GM19025 (cell line): Measurements from ENCODE around the gene UQCR11.
"Not testable (repeated sequence)": the region's sequence is repeated elsewhere in the genome, so short reads cannot be mapped to it uniquely, and the experiment has no call there.

Experiments
- ATAC-seq: cut with Tn5 transposase; IDR thresholded peaks from one replicate; pipeline ENCODE4 v1.9.1; 2021; ENCODE audit warnings: mild to moderate bottlenecking, low read depth, moderate library complexity; ENCODE audit not compliant: unreplicated experiment

The UQCR11 gene

DNA sequence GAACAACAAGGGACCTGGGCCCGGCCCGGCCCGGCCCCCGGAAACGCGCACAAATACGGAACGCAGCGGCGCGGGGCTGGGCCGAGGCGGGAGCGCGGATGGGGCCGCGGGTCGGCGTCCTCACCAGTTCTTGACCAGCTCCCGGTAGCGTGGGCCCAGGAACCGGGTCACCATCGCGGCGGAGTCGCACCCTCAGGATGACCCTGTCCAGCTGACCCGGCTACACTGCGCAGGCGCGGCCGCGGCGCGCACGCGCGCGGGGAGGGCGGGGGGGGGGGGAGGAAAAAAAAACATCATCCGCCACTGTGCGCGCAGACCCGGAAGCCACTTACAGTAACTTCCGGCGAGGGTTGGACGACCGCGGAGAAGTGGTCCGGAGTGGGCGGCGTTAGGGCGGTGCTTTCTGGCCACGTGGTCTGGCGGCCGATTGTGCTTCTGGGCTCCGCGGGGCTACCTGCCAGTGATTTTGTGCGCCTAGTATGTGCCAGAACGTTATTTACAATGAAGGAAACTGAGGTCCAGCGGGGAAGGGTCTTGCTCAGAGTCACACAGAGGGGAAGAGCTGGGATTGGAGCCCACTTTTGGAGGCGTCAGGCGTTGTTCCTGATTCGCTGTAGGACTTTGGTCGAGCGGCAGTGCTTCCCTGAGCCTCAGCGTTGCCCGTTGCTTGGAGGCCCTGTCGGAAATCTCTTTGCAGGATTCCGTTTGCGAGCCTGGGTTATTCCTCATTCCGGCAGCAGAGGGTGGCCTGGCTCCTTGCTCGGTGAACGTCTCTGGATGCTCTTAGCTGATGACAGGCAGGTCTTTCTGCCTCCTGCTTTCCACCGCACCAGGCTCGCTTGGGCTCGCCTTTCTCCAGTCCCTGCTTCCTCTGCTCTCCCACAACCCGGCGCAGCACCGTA is at the start of gene UQCR11:
UQCR11 (minus strand) TSS at position 227 of the 902 bp plus-strand sequence; CDS start at position 174, 53 bp downstream.
- peak; percentile 80 for ATAC-seq

DNA sequence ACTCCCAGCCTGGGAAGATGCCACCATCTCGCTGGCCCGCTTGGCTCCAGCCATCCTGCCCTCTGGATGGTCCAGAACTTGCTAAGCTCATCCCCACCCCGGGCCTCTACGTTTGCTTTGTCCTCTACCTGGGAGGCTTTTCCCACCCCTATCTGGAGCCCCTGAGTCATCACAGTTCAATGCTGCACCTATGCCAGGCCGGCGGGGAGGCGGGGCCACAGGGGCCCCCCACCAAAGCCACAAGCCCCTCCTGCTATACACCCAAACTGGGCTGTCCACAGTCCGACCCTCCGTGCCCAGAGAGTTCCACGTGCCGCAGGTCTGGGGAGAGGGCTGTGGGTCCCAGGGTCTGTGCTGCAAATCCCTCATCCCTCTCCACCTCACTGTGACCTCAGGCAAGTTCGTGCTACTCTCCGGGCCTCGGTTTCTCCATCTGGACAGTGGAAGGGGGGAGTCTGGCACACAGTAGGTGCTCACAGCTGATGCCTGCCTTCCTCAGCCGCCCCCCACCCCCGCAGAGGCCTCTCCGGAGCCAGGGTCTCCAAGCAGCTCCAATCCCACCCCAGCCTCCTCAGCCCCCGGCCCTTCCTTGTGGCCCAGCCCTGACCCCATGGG is 49.0 kb upstream of the UQCR11 start:
- no peak for ATAC-seq

DNA sequence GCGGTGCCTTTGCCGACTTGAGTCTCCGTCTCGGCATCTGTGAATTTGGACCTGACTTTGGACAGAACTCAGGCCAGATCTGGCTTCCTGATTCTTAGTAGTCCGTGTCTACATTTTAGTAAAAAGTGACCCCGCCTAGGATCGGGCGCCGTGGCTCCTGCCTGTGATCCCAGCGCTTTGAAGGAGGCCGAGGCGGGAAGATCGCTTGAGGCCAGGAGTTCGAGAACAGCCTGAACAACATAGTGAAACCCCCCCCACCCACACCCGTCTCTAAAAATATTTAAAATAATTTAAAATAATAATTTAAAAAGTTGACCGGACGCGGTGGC is 48.0 kb upstream of the UQCR11 start:
- no peak for ATAC-seq

DNA sequence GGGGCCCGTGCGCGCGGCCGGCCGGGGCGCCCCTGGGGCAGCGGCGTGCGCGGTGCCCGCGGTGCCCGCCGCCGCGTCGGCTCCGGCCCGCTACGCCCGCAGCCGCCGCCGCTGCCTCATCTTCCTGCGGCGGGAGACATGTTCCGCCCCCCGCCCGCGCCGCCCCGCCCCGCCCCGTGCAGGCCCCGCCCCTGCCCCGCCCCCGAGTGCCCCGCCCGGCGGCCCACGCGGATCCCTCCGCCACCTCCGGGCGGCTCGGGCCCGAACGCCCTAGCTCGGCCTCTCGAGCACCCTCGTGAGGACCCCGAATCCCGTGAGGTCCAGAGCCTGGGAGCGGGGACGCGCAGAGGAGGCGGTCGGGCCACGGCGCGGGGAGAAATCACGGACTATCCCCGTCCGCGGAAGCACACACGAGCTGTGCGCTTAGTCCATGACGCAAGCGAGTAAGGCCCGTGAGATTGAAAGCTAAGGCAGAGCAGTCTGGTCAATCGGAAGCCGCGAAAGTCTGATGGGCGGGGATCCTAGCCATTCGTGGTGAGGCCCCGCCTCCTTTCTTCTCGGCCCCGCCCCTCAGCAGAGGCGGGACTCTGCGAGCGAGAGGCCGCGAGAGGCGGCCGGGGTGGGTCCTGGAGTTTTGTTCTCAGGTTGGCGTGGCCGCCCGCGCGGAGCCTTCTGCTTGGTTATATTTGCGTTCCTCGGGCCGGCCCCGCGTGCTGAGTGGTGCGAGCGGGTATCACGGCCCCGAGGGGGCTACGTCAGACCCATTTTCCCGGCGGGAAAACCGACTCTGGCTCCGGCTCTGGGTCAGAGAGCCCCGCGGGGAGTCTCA is 47.4 kb upstream of the UQCR11 start, which contains the start of gene TCF3:
TCF3 (minus strand) TSS at position 145 of the 829 bp plus-strand sequence. CDS start 2,367 bp downstream, outside the sequence.
- peak; percentile 65 for ATAC-seq

DNA sequence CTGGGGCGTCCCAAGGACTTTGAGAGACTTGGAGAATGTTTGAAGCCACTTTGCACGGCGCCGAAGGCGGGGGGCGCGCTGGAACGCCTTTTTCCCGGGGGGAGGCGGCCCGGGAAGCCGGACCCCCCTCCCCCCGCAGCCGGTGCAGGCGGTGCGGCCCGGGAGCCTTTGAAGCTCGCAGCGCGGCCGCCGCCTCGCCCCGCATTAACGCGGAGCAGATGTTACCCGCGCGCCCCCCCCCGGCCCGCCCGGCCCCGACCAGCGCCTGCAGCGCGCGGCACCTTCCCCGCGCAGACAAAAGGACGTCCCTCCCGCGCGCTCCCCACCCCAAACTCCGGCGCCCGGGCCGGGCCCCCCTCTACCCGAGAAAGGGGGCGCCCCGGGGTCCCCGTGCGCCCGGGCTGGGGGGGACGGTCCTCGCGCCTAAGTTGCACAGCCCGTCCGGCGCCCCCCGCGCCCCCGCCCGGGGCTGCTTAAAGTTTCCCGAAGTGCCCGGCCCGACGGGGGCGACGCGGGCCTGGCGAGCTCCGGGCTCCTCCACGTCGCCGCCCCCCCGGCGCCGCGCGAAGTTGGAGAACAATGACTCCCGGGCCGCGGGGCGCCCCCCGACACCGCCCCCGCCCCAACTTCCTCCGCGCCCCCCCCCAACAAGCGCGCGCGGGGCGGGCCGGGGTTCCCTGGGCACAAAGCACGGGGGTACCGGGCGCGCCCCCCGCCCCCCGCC is 46.5 kb upstream of the UQCR11 start:
- no peak for ATAC-seq

DNA sequence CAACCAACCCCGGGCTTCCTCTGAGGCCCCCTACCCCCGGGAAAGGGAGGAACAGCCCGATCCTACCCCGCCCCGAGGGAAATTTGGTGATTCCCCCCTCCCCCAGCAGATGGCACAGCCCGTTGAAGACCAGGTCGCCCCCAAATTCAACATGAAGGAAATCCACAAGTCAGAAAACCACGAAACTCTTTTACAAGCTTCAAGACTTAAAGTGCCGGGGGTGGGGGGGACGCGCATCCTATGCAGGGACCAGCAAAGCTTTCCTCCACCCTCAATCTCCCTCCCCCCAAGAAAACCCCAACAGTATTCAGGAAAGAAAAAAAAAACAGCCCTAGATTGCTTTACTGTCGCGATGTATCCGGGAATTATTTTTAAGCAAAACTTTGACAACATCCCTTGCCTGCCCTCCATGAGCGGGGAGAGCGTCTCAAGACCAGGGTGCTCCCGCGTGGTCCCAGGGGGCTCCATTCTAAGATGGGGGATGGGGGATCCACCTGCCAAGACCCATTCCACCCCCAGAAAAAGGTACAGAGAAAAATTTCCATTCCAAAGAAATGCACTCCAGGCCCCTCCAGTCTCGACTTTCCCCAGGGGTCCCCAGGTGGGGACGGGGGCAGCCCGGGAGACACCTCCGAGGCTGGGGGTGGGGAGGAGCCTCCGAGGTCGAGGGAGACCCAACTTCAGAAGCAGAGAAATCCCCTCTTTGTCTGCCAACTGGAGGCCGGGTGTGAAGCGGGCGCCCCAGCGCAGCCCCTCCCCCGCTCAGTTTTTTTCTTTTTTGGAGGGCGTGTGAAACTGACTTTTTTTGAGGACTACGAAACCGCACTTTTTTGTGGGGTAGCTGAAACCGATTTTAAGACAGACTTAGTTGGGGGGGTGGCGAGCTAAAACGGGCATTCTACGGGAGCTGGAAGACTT is 45.6 kb upstream of the UQCR11 start:
- no peak for ATAC-seq

DNA sequence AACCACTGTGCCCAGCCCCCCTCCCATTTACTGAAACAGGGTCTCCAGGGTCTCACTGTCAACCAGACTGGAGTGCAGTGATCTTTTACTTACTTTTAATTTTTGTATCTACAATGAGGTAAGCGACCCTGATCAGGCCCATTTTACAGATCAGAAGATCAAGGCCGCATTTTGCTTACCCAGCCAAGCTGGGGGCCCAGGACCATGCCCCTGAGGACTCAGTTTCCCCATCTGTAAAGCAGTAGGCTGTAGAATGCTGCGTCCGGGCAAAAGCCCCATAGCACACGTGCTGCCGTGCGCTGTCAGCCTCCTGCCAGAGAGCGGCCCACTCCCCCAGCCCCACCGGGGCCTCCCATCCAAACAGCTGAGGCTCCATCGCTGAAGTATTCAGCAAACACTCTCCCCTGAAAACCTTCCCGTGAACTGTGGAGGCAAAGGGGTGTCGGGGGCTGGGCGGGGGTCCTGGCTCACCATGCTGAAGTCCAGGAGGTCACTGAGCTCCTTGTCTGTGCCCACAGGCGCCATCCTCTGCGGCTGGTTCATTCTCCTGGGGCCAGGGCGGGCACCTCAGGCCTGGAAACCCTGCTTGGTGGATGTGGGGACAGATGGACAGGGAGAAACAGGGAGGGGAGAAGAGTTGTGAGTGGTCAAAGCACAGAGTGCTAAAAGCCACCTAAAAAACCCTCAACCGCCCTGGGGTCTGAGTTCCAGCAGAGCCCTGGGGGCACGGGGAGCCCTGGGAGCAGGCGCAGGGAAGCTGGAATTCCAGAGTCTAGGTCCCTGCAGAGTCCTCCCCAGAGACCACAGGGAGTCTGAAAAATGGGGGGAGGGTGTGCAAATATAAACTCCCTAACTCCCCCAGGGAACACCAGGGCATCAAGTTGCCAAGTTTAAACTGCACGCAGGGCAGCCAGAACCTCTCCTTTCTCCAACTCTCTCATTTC is 44.7 kb upstream of the UQCR11 start:
- ATAC-seq: no peak

DNA sequence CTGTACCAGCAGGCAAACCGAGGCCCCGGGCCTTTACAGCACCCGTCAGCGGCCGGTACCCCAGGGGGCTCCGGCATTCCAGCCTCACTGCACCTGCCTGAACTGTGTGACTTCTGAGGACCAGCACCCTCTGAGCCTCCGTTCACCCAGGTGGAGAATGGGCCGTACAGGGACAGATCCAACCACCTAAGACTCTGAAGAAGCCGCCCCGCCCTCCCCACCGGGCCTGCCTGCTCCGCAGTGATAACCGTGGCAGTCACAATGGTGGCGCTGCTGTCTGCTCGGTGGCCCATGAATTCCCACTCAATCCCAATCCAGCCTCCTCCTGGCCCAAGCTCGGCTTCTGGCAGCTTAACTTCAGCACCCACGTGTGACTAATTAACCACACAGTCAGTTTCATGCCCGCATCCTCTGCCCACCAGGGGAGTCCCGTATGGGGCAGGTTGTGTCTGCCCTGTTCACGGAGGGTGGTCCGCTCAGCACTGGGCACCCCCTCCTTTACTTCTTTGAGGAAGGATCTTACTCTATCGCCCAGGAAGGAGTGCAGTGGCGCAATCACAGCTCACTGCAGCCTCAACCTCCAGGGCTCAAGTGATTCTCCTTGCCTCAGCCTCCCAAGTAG is 43.8 kb upstream of the UQCR11 start:
- no peak for ATAC-seq

DNA sequence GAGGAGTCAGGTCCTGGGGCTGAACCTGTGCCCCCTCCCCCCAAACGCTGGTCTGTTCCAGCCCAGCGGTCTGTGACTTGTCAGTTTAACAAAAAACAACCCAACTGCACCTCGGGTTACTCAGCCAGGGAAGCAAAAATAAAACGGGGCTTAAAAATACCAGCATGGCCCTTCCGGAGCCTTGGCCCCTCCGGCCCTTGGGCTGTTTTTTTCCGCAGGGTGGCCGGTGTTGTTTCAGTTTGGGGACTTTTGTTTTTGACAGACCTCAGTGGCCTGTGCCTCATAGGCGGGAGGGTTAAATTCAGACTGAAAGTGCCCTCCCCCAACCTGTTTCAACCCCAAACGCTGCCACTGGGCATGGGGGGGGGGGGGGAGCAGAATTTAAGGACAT is 43.2 kb upstream of the UQCR11 start:
- ATAC-seq: peak; percentile 24

DNA sequence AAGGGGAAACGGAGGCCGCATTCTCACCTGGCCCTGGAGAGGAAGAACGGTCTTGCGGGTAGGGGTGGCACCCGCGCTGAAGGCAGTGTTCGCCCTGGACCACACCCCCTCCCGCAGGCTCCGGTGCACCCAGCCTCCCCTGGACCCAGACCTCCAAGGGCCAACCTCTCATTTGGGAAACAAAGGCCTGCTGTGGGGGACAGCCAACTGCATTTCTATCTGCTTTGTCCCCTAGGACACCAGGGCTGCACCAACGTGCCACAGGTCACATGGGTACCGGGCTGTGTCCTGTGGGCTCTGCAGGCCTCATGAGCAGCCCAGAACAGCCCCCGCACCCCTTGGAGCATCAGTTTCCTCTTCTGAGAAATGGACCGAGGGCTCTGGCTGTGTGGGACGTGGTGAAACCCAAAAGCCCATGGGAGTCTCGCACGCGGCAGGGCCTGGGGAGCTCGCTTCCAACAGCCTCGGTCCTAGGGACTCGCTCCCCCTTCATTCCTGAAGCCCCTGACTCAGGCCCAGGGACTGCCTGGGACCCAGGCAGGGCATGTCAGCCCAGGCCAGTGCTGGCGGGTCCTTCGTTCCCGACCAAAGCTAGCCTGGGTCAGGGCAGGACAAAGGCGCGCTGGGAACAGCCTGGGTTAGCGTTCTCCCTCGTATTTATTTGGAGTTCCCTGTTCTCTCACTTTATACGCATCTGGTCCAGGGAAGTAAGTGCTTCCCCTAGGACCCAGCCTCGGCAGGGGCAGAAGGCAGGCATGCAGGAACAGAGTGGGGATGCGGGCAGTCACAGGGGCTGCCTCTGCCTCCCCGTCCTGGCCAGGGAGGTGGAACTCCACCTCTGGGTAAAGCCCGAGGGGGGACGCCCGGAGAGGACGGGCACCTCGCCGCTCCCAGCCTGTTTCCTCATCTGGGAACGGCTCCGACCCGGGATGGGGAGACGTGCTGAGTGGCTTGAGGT is 42.5 kb upstream of the UQCR11 start:
- ATAC-seq: no peak

DNA sequence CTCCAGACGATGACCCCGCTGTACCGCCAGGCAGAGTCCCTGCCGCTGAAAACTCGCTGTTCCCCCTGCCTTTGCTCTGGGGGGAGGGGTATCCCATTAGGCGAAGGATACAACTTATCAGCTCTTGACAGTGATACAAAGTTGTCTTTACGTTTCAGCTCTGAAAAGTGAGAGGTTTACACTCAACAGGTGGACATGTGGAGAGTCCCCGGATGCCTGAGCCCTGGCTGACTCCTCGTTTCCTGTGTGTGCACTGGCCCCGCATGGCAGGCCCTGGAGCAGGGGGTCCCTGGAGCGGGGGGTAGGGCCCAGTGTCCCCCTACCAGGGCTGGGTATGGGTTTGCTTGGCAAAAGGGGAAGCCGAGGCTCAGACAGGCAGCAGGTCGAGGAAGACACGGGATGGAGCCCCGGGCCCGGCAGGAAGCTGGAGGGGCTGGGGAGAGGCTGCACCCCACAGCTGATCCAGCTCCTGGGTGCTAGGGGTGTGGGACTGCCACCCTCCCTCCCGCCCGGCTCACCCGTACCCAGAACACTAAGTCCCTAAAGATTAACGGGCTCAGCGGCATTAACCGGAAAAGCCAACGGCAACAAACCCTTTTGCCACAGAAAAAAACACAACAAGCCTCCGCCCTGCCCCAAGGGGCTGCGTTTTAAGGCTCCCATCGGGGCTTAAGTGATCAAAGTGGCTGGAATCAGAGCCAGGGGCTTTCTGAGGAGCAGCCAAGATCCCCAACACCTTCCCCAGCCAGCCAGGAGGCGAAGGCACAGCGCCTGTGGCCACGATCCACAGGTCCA is 41.6 kb upstream of the UQCR11 start:
- no peak for ATAC-seq

DNA sequence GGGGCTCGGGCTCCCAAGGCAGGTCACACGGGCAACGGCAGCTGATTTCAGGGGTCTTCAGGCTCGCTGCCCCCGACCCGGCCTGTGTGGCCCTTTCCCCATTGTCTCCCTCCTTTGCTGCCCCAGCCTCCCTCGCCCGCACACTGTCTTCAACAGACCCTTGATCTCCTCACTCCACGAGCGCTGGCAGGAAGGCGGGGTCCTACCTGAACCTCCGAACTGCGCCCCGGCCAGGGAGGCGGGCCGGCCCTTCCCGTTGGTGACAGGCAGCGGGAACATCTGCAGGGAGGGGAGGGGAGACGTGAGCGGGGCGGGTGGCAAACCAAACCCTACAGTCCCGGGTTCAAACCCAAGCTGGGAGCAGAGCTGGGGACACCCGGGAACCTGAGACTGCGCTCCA is 40.9 kb upstream of the UQCR11 start:
- no peak for ATAC-seq

DNA sequence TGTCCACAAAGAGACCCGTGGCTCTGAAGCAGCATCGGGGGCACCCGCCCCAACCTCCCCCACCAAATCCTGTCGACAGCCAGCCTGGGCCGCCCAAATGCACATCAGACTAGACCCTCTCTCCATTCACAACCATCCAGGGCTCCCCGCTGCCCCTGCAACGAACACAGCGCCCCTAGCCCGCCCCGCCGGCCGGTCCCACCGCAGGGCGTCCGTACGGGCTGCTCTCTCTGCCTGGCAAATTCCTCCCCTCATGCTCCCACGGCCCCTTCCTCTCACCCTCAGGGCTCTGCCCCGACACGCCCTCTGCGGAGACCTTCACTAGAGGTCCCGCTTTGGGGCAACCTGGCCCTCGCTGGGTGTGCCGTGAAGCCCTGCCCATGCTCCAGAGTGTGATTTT is 40.0 kb upstream of the UQCR11 start:
- no peak for ATAC-seq

DNA sequence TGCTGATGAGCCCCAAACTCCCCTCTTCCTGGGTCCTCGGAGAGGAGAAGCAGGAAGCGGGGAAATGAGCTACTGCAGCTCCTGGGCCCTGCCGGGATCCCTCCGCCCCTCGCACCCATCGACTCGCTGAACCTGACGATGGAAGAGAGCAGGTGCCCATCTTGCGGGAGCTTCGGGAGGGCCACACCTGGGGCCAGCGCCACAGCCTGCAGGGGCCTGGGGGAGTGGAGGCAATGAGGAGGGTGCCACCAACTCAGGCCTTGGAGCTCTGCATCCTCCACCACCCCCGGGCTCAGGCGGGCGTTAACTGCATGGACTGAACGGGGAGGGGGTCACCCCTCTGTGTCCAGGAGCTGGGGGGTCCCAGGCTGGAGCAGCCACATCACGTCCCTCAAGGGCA is 38.8 kb upstream of the UQCR11 start:
- ATAC-seq: no peak

DNA sequence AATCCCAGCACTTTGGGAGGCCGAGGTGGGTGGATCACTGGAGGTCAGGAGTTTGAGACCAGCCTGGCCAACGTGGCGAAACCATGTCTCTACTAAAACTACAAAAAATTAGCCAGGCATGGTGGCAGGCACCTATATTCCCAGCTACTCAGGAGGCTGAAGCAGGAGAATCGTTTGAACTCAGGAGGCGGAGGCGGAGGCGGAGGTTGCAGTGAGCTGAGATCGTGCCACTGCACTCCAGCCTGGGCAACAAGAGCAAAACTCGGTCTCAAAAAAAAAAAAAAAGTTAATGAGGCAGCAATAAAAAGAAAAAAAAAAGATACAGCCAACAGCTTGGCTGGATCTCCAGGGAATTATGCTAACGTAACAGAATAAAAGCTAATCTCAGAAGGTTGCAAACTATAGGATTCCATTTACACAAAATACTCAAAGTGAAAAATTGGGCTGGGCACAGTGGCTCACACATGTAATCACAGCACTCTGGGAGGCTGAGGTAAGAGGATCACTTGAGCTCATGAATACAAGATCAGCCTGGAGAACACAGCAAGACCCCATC is 35.7 kb upstream of the UQCR11 start:
- ATAC-seq: not testable (repeated sequence)
